ENCODE results near the gene UBN1.

DNA sequence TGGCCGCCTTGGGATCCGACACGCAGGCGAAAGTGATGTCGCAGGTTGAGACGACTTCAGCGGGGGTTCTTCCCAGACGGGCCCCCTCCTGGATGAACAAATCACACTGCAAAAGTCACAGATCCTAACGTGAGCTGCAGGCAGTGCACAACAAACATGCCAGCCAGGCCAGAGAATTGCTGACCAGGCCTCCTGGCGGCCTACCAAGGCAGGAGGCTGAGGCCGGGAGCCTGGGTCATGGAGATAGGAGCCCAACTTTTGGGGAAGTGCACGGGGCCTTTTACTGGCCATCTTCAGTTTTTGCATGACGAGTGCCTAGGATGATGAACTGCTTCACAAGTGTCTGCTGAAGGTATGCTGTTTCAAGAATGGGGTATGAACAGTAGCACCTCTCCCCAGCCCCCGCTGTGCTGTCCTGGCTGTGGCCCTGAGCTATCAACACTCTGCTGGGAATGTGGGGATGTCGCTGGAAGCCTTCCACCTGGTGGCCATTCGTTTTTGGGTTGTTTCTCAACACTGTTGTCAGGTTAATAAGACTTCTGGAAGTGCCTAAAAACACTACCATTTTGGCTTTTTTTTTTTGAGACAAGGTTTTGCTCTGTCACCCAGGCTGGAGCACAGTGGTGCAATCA, 32.6 kb upstream of the UBN1 start:
- TF ChIP-seq, protein P1, sequence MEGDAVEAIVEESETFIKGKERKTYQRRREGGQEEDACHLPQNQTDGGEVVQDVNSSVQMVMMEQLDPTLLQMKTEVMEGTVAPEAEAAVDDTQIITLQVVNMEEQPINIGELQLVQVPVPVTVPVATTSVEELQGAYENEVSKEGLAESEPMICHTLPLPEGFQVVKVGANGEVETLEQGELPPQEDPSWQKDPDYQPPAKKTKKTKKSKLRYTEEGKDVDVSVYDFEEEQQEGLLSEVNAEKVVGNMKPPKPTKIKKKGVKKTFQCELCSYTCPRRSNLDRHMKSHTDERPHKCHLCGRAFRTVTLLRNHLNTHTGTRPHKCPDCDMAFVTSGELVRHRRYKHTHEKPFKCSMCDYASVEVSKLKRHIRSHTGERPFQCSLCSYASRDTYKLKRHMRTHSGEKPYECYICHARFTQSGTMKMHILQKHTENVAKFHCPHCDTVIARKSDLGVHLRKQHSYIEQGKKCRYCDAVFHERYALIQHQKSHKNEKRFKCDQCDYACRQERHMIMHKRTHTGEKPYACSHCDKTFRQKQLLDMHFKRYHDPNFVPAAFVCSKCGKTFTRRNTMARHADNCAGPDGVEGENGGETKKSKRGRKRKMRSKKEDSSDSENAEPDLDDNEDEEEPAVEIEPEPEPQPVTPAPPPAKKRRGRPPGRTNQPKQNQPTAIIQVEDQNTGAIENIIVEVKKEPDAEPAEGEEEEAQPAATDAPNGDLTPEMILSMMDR (IDR thresholded peaks at IDR 0.05), result peak in 2 of 4 experiments; percentile 7 to 31
- TF ChIP-seq POLR2AphosphoS5 (IDR thresholded peaks at IDR 0.05) (no peak), POLR2A (IDR thresholded peaks at IDR 0.05) (no peak), EP300 (IDR thresholded peaks at IDR 0.05) (no peak)
